Memory B cell (primary cell): ENCODE results near the gene IL17C.

Source experiments
- ATAC-seq: fragments of 150-1000 bp; cut with Tn5 transposase; 2 replicates; pipeline ENCODE4 v1.10.0; 2021; ENCODE audit warnings: low read depth, mild to moderate bottlenecking, moderate library complexity
- DNase-seq, 2 donors: peaks; one replicate each; pipeline ENCODE4 v3.0.0; 2022; ENCODE audit warnings: low spot score in 2 of 2
- H3K27ac Mint-ChIP-seq: one replicate; pipeline ENCODE4 v1.8.0; 2022; ENCODE audit warnings: mild to moderate bottlenecking, moderate library complexity, mixed read lengths
- H3K27me3 Mint-ChIP-seq: one replicate; pipeline ENCODE4 v1.8.0; 2022; ENCODE audit warnings: mixed read lengths
- H3K36me3 Mint-ChIP-seq: one replicate; pipeline ENCODE4 v1.8.0; 2022; ENCODE audit warnings: mild to moderate bottlenecking, mixed read lengths
- H3K4me1 Mint-ChIP-seq: one replicate; pipeline ENCODE4 v1.8.0; 2022; ENCODE audit warnings: mixed read lengths
- H3K4me3 Mint-ChIP-seq: one replicate; pipeline ENCODE4 v1.8.0; 2022; ENCODE audit warnings: mild to moderate bottlenecking, moderate library complexity, mixed read lengths
- H3K9me3 Mint-ChIP-seq: one replicate; pipeline ENCODE4 v1.8.0; 2022; ENCODE audit warnings: mixed read lengths

IL17C gene

GRCh38 chr16:88627531-88628411 is 10.6 kb upstream of the IL17C start:
- no peak for ATAC-seq

GRCh38 chr16:88628512-88628974 is 9.8 kb upstream of the IL17C start:
- Mint-ChIP-seq H3K9me3 (no peaks in the 10 kb centered on the region), H3K27me3 (no peaks in the 10 kb centered on the region), H3K4me3 (no peak overlapping the region), H3K4me1 (peaks cover 5% of the 10 kb centered on the region), H3K27ac (no peak overlapping the region), H3K36me3 (peaks cover 4% of the 10 kb centered on the region)
- DNase-seq (no peak), ATAC-seq (peak; percentile 26)

More at GRCh38 chr16:88627531-88628411, 10.6 kb upstream of the IL17C start:
- peaks cover 12% of the 10 kb centered on the region for H3K36me3 Mint-ChIP-seq
- no peaks in the 10 kb centered on the region for H3K27me3 Mint-ChIP-seq
- no peaks in the 10 kb centered on the region for H3K9me3 Mint-ChIP-seq
- H3K4me1 Mint-ChIP-seq = peaks cover 3% of the 10 kb centered on the region
- DNase-seq = no peak
- H3K4me3 Mint-ChIP-seq = no peak overlapping the region
- no peak overlapping the region for H3K27ac Mint-ChIP-seq

GRCh38 chr16:88629835-88630234 is 8.5 kb upstream of the IL17C start:
- Mint-ChIP-seq H3K27me3 (no peaks in the 10 kb centered on the region), H3K4me3 (no peak overlapping the region), H3K4me1 (peaks cover 6% of the 10 kb centered on the region), H3K9me3 (no peaks in the 10 kb centered on the region), H3K27ac (no peak overlapping the region), H3K36me3 (peaks cover 2% of the 10 kb centered on the region)
- no peak for DNase-seq
- no peak for ATAC-seq

GRCh38 chr16:88630433-88630832 is 7.9 kb upstream of the IL17C start:
- no peak for ATAC-seq
- DNase-seq = no peak
- peaks cover 9% of the 10 kb centered on the region for H3K4me1 Mint-ChIP-seq
- H3K4me3 Mint-ChIP-seq = no peak overlapping the region
- H3K27ac Mint-ChIP-seq = no peak overlapping the region
- peaks cover 2% of the 10 kb centered on the region for H3K36me3 Mint-ChIP-seq
- H3K27me3 Mint-ChIP-seq = no peaks in the 10 kb centered on the region
- no peaks in the 10 kb centered on the region for H3K9me3 Mint-ChIP-seq

GRCh38 chr16:88630941-88631340 is 7.4 kb upstream of the IL17C start:
- Mint-ChIP-seq H3K36me3 (peaks cover 2% of the 10 kb centered on the region), H3K27me3 (no peaks in the 10 kb centered on the region), H3K4me1 (peaks cover 12% of the 10 kb centered on the region), H3K27ac (no peak overlapping the region), H3K9me3 (no peaks in the 10 kb centered on the region), H3K4me3 (no peak overlapping the region)
- no peak for DNase-seq
- no peak for ATAC-seq

- Mint-ChIP-seq H3K4me3 (no peak overlapping the region), H3K27ac (no peak overlapping the region), H3K4me1 (peaks cover 13% of the 10 kb centered on the region), H3K36me3 (peaks cover 2% of the 10 kb centered on the region), H3K9me3 (no peaks in the 10 kb centered on the region), H3K27me3 (no peaks in the 10 kb centered on the region)
- DNase-seq (no peak), ATAC-seq (no peak)
These were observed 7.0 kb upstream of the IL17C start for GRCh38 chr16:88631384-88631783.

GRCh38 chr16:88631920-88632586 is 6.3 kb upstream of the IL17C start:
- H3K9me3 Mint-ChIP-seq = no peaks in the 10 kb centered on the region
- H3K27ac Mint-ChIP-seq = no peak overlapping the region
- peaks cover 13% of the 10 kb centered on the region for H3K4me1 Mint-ChIP-seq
- no peaks in the 10 kb centered on the region for H3K36me3 Mint-ChIP-seq
- H3K27me3 Mint-ChIP-seq = no peaks in the 10 kb centered on the region
- H3K4me3 Mint-ChIP-seq = no peak overlapping the region
- DNase-seq (no peak), ATAC-seq (no peak)

- Mint-ChIP-seq H3K9me3 (no peaks in the 10 kb centered on the region), H3K36me3 (no peaks in the 10 kb centered on the region), H3K27me3 (no peaks in the 10 kb centered on the region), H3K27ac (no peak overlapping the region), H3K4me1 (peaks cover 13% of the 10 kb centered on the region), H3K4me3 (no peak overlapping the region)
- DNase-seq (no peak), ATAC-seq (no peak)
These were observed 5.8 kb upstream of the IL17C start for GRCh38 chr16:88632587-88632930.

- ATAC-seq (peak; percentile 30), DNase-seq (peak in 1 of 2 donors; percentile 50)
- Mint-ChIP-seq H3K9me3 (no peaks in the 10 kb centered on the region), H3K36me3 (peaks cover 2% of the 10 kb centered on the region), H3K4me3 (peak overlapping the region; percentile 84), H3K27me3 (no peaks in the 10 kb centered on the region), H3K4me1 (peaks cover 22% of the 10 kb centered on the region), H3K27ac (peak overlapping the region; percentile 20)
These were observed 4.7 kb upstream of the IL17C start for GRCh38 chr16:88633684-88634140.

- DNase-seq (peak in 1 of 2 donors; percentile 60), ATAC-seq (peak; percentile 41)
- no peaks in the 10 kb centered on the region for H3K9me3 Mint-ChIP-seq
- peaks cover 2% of the 10 kb centered on the region for H3K36me3 Mint-ChIP-seq
- peaks cover 24% of the 10 kb centered on the region for H3K4me1 Mint-ChIP-seq
- H3K4me3 Mint-ChIP-seq = peak overlapping the region; percentile 84
- peak overlapping the region; percentile 28 for H3K27ac Mint-ChIP-seq
- no peaks in the 10 kb centered on the region for H3K27me3 Mint-ChIP-seq
These were observed 4.0 kb upstream of the IL17C start for GRCh38 chr16:88634141-88634993.

- Mint-ChIP-seq H3K27ac (peak overlapping the region; percentile 63), H3K4me1 (peaks cover 27% of the 10 kb centered on the region), H3K27me3 (no peaks in the 10 kb centered on the region), H3K36me3 (peaks cover 2% of the 10 kb centered on the region), H3K4me3 (peak overlapping the region; percentile 84), H3K9me3 (no peaks in the 10 kb centered on the region)
- DNase-seq = no peak
- no peak for ATAC-seq
These were observed 3.2 kb upstream of the IL17C start for GRCh38 chr16:88634994-88635670.

- Mint-ChIP-seq H3K4me1 (peaks cover 33% of the 10 kb centered on the region), H3K36me3 (peaks cover 2% of the 10 kb centered on the region), H3K4me3 (peak overlapping the region; percentile 61), H3K27ac (no peak overlapping the region), H3K27me3 (no peaks in the 10 kb centered on the region), H3K9me3 (no peaks in the 10 kb centered on the region)
- ATAC-seq (no peak), DNase-seq (no peak)
These were observed 2.6 kb upstream of the IL17C start for GRCh38 chr16:88635671-88636319.
